ENCODE results near the gene NFKB1.

Gene NFKB1

DNA sequence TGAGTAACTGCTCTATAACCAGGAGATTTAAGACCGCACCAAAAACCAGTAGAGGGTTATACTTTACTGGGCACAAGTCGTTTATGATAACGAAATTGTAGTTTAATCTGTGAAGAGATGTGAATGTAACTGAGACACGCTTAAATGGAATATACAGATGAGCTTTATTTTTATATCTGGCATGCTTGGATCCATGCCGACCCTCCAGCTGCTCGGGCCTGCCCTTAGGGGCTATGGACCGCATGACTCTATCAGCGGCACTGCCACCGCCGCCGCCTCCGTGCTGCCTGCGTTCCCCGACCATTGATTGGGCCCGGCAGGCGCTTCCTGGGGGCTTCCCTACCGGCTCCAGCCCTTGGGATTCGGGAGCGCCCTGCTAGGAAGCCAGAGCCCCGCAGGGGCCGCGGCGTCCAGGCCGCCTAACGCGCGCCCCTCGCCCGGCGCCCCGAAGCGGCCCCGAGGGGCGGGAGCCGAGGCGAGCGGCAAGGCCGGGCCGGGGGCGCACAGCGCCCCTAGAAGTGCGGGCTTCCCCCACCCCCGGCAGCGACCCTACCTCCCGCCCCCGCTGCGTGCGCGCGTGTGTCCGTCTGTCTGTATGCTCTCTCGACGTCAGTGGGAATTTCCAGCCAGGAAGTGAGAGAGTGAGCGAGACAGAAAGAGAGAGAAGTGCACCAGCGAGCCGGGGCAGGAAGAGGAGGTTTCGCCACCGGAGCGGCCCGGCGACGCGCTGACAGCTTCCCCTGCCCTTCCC lies at the start of gene NFKB1:
TSS of gene NFKB1 (plus strand) at position 664 of the 751 bp plus-strand sequence. CDS start 24,160 bp downstream, outside the sequence.
- Histone ChIP-seq H3K4me1 (peaks cover 38% of the 10 kb centered on the region), H3K9me3 (no peaks in the 10 kb centered on the region), H3K36me3 (replicated peaks) (no peaks in the 10 kb centered on the region), H3K4me3 (peak within 1 kb of the TSS; percentile 62), H3K27me3 (ENCODE audit: low read depth) (no peaks in the 10 kb centered on the region)
- DNase-seq (ENCODE audit: low spot score in 2 of 2), result peak; percentile 30 to 72
- in situ Hi-C loops (cut with MboI; ENCODE audit: low sequenced_read_pairs), result no loop called here

- Histone ChIP-seq H3K4me1 (no peaks in the 10 kb centered on the region; the same call in 1 of the 2 replicates), H3K27me3 (ENCODE audit: low read depth) (no peaks in the 10 kb centered on the region; the same call in 1 of the 2 replicates), H3K36me3 (replicated peaks) (no peaks in the 10 kb centered on the region), H3K4me3 (no peak overlapping the region), H3K9me3 (no peaks in the 10 kb centered on the region)
- in situ Hi-C loops (cut with MboI; ENCODE audit: low sequenced_read_pairs), result no loop called here
- no peak for DNase-seq (ENCODE audit: low spot score in 2 of 2)
These were observed 48.3 kb upstream of the NFKB1 start for GRCh38 chr4:102452854-102453253.

DNA sequence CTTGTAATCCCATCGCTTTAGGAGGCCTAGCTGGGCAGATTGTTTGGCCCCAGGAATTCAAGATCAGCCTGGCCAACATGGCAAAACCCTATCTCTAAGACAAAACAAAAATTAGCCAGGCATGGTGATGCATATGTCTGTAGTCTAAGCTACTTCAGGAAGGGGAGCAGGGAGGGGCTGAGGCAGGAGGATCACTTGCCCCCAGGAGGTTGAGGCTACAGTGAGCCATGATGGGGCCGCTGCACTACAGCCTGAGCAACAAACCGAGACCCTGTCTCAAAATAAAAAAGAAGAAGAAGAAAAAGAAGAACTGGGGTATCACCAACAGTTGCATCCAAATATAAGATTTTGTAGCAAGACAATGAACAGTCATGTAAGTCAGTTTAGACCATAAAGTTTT lies 47.3 kb upstream of the NFKB1 start:
- H3K9me3 ChIP-seq, result no peaks in the 10 kb centered on the region
- H3K36me3 ChIP-seq (replicated peaks), result no peaks in the 10 kb centered on the region
- no peak for DNase-seq (ENCODE audit: low spot score in 2 of 2)
- H3K27me3 ChIP-seq (ENCODE audit: low read depth), result no peaks in the 10 kb centered on the region; the same call in 1 of the 2 replicates
- in situ Hi-C loops (cut with MboI; ENCODE audit: low sequenced_read_pairs), result no loop called here
- no peaks in the 10 kb centered on the region for H3K4me1 ChIP-seq
- H3K4me3 ChIP-seq, result no peak overlapping the region

DNA sequence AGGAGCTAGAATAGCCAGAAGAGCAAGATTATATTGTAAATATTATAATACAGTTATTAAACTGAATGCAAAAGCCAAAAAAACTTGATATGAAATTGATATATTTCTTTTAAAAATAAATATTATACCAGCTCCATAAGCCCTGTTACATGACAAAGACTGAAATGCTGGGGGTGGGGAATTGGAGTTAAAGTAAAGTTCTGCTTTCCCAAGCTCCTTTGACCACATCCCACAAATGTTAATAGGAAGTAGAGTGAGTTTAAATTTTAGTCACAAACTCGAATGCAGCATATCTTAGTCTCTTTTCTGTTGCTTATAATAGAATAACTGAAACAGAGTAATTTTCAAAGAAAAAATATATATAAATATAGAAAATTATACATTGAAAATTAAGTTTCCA lies 46.9 kb upstream of the NFKB1 start:
- Histone ChIP-seq H3K27me3 (ENCODE audit: low read depth) (no peaks in the 10 kb centered on the region; the same call in 1 of the 2 replicates), H3K4me1 (no peaks in the 10 kb centered on the region), H3K9me3 (no peaks in the 10 kb centered on the region), H3K4me3 (no peak overlapping the region), H3K36me3 (replicated peaks) (no peaks in the 10 kb centered on the region)
- in situ Hi-C loops (cut with MboI; ENCODE audit: low sequenced_read_pairs), result no loop called here
- no peak for DNase-seq (ENCODE audit: low spot score in 2 of 2)

DNA sequence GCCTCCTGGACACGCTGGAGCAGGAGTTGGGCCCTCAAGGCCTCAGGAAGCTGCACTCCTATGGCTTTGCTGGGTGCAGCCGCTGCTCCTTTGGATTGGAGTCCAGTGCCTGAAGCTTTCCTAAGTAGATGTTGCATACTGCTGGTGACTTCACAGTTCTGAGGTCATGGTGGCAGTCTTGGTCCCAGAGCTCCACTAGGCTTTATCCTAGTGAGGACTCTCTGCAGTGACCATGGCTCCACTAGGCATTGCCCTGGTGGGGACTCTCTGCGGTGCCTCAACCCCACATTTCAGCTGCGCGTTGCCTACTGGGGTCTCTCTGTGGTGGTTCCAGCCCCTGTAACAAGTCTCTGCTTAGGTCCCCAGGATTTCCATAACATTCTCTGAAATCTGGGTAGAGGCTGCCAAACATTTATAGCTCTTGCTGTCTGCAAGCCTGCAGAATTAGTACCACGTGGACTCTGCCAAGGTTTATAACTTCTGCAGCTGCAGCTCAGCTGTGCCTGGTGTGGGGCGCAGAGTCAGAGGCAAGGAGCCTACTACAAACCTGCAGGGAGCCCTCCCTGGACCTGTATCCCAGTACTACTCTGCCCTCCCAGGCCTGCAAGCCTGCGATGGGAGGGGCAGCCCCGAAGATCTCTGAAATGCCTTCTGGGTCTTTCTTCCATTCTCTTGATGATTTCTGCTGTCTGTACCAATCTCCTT lies 46.0 kb upstream of the NFKB1 start:
- Histone ChIP-seq H3K4me3 (no peak overlapping the region), H3K36me3 (replicated peaks) (no peaks in the 10 kb centered on the region), H3K4me1 (no peaks in the 10 kb centered on the region), H3K9me3 (no peaks in the 10 kb centered on the region), H3K27me3 (ENCODE audit: low read depth) (no peaks in the 10 kb centered on the region; the same call in 1 of the 2 replicates)
- in situ Hi-C loops (cut with MboI; ENCODE audit: low sequenced_read_pairs), result no loop called here
- no peak for DNase-seq (ENCODE audit: low spot score in 2 of 2)

- in situ Hi-C loops (cut with MboI; ENCODE audit: low sequenced_read_pairs), result no loop called here
- no peaks in the 10 kb centered on the region for H3K4me1 ChIP-seq
These were observed 45.4 kb upstream of the NFKB1 start for GRCh38 chr4:102455750-102456149.

GRCh38 chr4:102466298-102466697 lies 34.9 kb upstream of the NFKB1 start:
- peaks cover 6% of the 10 kb centered on the region for H3K27me3 ChIP-seq (ENCODE audit: low read depth)
- in situ Hi-C loops (cut with MboI; ENCODE audit: low sequenced_read_pairs), result no loop called here
- H3K4me3 ChIP-seq, result no peak overlapping the region
- H3K9me3 ChIP-seq, result peaks cover 2% of the 10 kb centered on the region; the same call in 1 of the 2 replicates
- no peaks in the 10 kb centered on the region for H3K36me3 ChIP-seq (replicated peaks)
- no peaks in the 10 kb centered on the region for H3K4me1 ChIP-seq
- no peak for DNase-seq (ENCODE audit: low spot score in 2 of 2)

More at GRCh38 chr4:102455750-102456149, 45.4 kb upstream of the NFKB1 start:
- Histone ChIP-seq H3K4me3 (no peak overlapping the region), H3K27me3 (ENCODE audit: low read depth) (no peaks in the 10 kb centered on the region; the same call in 1 of the 2 replicates), H3K36me3 (replicated peaks) (no peaks in the 10 kb centered on the region), H3K9me3 (no peaks in the 10 kb centered on the region)
- DNase-seq (ENCODE audit: low spot score in 2 of 2), result no peak

GRCh38 chr4:102469806-102470205 lies 31.4 kb upstream of the NFKB1 start:
- H3K36me3 ChIP-seq (replicated peaks), result no peaks in the 10 kb centered on the region
- H3K4me3 ChIP-seq, result no peak overlapping the region
- no peak for DNase-seq (ENCODE audit: low spot score in 2 of 2)
- peaks cover 9% of the 10 kb centered on the region for H3K27me3 ChIP-seq (ENCODE audit: low read depth)
- in situ Hi-C loops (cut with MboI; ENCODE audit: low sequenced_read_pairs), result no loop called here
- no peaks in the 10 kb centered on the region for H3K4me1 ChIP-seq
- H3K9me3 ChIP-seq, result no peaks in the 10 kb centered on the region

DNA sequence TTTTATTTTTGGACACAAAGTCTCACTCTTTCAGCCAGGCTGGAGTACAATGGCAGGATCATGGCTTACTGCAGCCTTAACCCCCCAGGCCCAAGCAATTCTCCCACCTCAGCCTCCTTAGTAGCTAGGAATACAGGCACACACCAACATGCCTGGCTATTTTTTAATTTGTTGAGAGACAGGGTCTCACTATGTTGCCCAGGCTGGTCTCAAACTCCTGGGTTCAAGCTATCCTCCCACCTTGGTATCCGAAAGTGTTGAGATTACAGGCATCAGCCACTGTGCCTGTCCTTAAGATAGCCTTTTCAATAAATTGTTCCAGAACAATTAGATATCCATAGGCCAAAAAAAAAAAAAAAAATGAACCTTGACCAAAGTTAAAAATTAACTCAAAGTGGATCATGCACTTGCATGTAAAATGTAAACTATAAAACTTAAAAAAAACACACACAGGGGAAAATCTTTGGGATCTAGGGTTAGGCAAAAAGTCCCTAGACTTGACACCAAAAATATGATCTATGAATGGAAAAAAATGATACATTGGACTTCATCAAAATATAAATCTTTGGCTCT lies 28.6 kb upstream of the NFKB1 start:
- Histone ChIP-seq H3K9me3 (no peaks in the 10 kb centered on the region), H3K27me3 (ENCODE audit: low read depth) (peaks cover 9% of the 10 kb centered on the region), H3K4me1 (no peaks in the 10 kb centered on the region), H3K36me3 (replicated peaks) (0 out of 2 replicates have a peak, but pooled peaks cover 2% of the 10 kb centered on the region), H3K4me3 (no peak overlapping the region)
- DNase-seq (ENCODE audit: low spot score in 2 of 2), result no peak
- in situ Hi-C loops (cut with MboI; ENCODE audit: low sequenced_read_pairs), result no loop called here

- H3K36me3 ChIP-seq (replicated peaks), result 0 out of 2 replicates have a peak, but pooled peaks cover 2% of the 10 kb centered on the region
- H3K27me3 ChIP-seq (ENCODE audit: low read depth), result peaks cover 9% of the 10 kb centered on the region
- in situ Hi-C loops (cut with MboI; ENCODE audit: low sequenced_read_pairs), result no loop called here
- no peak overlapping the region for H3K4me3 ChIP-seq
- no peak for DNase-seq (ENCODE audit: low spot score in 2 of 2)
- no peaks in the 10 kb centered on the region for H3K4me1 ChIP-seq
- no peaks in the 10 kb centered on the region for H3K9me3 ChIP-seq
These were observed 27.7 kb upstream of the NFKB1 start for GRCh38 chr4:102473476-102473875.

- no peaks in the 10 kb centered on the region for H3K4me1 ChIP-seq
- H3K9me3 ChIP-seq, result no peaks in the 10 kb centered on the region; the same call in 1 of the 2 replicates
- DNase-seq (ENCODE audit: low spot score in 2 of 2), result no peak
- H3K27me3 ChIP-seq (ENCODE audit: low read depth), result peaks cover 9% of the 10 kb centered on the region
- in situ Hi-C loops (cut with MboI; ENCODE audit: low sequenced_read_pairs), result no loop called here
- H3K4me3 ChIP-seq, result no peak overlapping the region
- 0 out of 2 replicates have a peak, but pooled peaks cover 2% of the 10 kb centered on the region for H3K36me3 ChIP-seq (replicated peaks)
These were observed 26.2 kb upstream of the NFKB1 start for GRCh38 chr4:102474736-102475504.

- no peak for DNase-seq (ENCODE audit: low spot score in 2 of 2)
- no peaks in the 10 kb centered on the region; the same call in 1 of the 2 replicates for H3K9me3 ChIP-seq
These were observed 23.5 kb upstream of the NFKB1 start for GRCh38 chr4:102477657-102478056.

GRCh38 chr4:102478186-102478585 lies 23.0 kb upstream of the NFKB1 start:
- H3K27me3 ChIP-seq (ENCODE audit: low read depth), result 0 out of 2 replicates have a peak, but pooled peaks cover under 1% of the 10 kb centered on the region
- H3K4me1 ChIP-seq, result no peaks in the 10 kb centered on the region
- no peak for DNase-seq (ENCODE audit: low spot score in 2 of 2)
- H3K9me3 ChIP-seq, result no peaks in the 10 kb centered on the region; the same call in 1 of the 2 replicates
- H3K36me3 ChIP-seq (replicated peaks), result 0 out of 2 replicates have a peak, but pooled peaks cover 2% of the 10 kb centered on the region
- H3K4me3 ChIP-seq, result no peak overlapping the region
- in situ Hi-C loops (cut with MboI; ENCODE audit: low sequenced_read_pairs), result no loop called here

More at GRCh38 chr4:102477657-102478056, 23.5 kb upstream of the NFKB1 start:
- in situ Hi-C loops (cut with MboI; ENCODE audit: low sequenced_read_pairs), result no loop called here
- no peaks in the 10 kb centered on the region for H3K4me1 ChIP-seq
- H3K4me3 ChIP-seq, result no peak overlapping the region
- H3K27me3 ChIP-seq (ENCODE audit: low read depth), result 0 out of 2 replicates have a peak, but pooled peaks cover 2% of the 10 kb centered on the region
- 0 out of 2 replicates have a peak, but pooled peaks cover 2% of the 10 kb centered on the region for H3K36me3 ChIP-seq (replicated peaks)
